ENCODE measurements around the gene PARPBP.
"Not testable (repeated sequence)": the region's sequence is repeated elsewhere in the genome, so short reads cannot be mapped to it uniquely, and the experiment has no call there.

Gene PARPBP

DNA sequence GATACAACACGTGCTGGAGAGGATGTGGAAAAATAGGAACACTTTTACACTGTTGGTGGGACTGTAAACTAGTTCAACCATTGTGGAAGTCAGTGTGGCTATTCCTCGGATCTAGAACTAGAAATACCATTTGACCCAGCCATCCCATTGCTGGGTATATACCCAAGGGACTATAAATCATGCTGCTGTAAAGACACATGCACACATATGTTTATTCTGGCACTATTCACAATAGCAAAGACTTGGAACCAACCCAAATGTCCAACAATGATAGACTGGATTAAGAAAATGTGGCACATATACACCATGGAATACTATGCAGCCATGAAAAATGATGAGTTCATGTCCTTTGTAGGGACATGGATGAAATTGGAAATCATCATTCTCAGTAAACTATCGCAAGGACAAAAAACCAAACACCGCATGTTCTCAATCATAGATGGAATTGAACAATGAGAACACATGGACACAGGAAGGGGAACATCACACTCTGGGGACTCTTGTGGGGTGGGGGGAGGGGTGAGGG is 27.1 kb downstream of the PARPBP start:
- in situ Hi-C loops (cut with HindIII; ENCODE audit: low sequenced_read_pairs): not testable (repeated sequence)

DNA sequence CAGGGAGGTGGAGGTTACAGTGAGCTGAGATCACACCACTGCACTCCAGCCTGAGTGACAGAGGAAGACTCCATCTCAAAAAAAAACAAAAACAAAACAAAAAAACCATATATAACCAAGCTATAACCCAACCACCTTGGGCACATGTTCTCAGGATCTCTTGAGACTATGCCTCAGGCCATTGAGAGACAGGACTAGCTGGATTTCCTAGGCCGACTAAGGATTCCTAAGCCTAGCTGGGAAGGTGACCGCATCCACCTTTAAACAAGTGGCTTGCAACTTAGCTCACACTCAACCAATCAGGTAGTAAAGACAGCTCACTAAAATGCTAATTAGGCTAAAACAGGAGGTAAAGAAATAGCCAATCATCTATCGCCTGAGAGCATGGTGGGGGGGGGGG is 35.2 kb downstream of the PARPBP start:
- in situ Hi-C loops (cut with HindIII; ENCODE audit: low sequenced_read_pairs): not testable (repeated sequence)

DNA sequence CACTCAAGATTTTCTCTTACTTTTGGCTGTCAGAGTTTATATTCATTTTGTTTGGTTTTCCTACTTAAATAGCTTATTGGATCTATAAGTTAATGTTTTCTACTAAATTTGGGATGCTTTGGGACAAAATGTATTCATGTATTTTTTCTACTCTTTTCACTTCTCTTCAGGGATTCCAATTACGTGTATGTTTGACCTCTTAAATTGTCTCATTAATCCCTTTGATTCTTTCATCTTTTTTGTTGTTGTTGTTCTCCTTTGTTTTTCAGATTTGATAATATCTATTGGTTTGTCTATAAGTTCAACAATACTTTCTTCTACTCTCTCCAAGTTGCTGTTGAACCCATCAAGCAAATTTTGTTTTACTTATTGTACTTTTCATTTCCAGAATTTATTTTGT is 43.4 kb downstream of the PARPBP start:
- in situ Hi-C loops (cut with HindIII; ENCODE audit: low sequenced_read_pairs): no loop called here

DNA sequence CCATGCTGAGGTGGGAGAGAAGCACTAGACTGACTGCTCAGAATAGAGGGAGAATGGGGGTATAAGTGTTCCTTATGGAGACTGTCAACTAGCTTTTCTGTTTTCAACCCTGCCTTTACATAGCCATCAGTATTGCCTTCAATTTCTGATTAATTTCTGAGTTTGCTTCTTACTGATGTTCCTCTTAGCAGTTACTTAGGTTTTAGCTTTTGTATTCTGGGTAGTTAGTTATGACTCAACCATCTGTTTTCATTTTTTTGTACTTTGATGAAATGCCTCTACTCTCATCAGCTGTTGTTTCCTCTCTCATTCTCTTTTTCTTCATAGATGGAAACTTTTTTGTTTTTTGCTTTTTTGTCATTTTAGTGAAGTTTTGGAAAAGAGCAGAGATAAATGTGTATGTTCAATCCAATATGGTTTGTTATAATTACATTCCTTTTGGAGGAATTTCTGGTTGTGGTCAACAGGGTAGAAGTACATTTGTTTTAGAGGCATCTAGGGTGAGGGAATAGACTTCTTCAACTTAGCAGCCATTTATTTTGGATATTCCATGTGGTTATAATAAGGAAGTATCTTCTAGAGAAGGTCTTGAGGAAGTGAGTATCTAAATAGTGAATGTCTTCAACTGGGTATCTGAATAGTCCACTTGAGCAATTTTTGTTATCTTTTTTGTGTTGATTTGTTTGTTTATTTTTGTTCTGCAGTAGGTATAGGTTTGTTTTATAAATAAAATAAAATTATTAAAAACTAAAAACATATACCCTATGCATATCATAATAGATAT is 48.0 kb downstream of the PARPBP start:
- in situ Hi-C loops (cut with HindIII; ENCODE audit: low sequenced_read_pairs): no loop called here

DNA sequence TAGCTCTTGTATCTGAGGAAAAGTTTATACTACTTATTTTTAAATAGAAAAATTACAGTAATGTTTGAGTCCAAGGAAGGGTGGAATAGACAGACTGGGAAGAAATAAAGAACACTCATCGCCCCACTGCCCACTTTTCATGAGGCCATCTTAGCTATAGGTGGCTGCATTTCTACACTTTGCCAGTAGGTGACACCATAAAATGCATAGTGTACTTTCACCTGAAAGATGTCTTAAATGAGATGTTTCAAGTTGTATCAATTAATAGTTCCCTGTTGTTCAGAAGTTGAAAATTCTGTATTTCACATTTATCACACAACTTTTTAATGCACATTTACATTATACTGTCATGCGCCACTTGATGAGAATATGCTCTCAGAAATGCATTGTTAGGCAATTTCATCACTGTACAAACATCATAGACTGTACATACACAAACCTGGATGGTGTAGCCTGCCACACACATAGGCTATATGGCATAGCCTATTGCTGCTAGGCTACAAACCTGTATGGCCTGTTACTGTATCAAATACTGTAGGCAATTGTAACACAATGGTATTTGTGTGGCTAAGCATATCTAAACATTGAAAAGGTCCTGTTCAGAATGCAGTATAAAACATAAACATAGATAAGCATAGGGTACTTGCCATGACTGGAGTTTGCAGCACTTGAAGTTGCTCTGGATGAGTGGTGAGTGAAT is 50.1 kb downstream of the PARPBP start:
- in situ Hi-C loops (cut with HindIII; ENCODE audit: low sequenced_read_pairs): no loop called here

DNA sequence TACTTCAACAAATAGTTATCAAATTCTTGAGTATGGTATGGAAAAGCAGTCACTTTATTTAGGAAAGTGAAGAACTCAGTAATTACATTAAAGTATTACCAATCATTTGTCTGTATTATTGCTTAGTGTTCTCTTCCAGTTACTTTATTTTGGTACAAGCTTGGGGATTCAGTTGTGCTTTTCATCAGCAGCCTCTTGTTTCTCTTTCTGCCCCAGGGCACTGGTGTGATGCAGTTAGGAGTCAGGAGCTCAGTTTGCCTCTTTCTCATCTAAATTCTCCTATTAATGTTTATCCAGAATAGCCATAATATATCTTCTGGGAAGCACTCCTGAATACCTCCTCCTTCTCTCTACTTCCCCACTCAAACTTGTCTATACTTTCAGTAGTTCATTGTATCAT is 52.0 kb downstream of the PARPBP start:
- in situ Hi-C loops (cut with HindIII; ENCODE audit: low sequenced_read_pairs): no loop called here

DNA sequence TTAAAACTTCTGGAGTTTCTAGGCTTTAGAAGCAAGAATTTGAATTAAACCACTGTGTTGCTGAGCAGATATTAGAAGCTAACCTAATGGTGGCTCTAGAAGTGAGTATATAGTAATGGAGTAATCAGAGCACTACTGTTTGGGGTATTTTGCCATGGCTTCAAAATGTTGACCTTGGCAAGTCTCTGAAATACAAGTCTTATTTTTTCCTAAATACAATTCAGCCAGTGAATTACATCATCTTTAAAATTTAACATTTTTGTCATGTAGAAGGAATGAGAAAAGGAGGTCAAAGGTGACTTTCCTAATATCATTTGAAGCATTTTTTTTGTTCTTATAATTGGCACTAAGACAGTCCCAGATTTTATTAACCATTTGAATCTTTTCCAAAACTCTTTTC is 52.5 kb downstream of the PARPBP start:
- in situ Hi-C loops (cut with HindIII; ENCODE audit: low sequenced_read_pairs): no loop called here

DNA sequence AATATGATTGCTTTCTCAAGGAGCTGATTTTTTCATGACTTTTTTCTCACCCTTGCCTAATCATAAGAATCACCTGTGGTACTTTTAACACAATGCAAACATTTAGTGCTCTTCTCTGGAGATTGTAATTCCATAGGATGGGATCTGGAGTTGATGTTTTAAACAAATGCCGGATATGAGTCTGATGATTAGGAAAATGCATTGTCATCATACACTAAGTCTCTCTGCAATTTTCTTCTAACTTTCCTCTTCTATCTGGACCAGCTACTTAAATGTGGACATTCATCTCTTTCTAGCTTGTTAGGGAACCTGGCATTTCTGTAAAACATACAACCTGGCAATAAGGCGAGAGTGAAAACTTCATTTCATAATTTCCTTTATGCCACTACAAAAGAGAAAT is 54.1 kb downstream of the PARPBP start:
- in situ Hi-C loops (cut with HindIII; ENCODE audit: low sequenced_read_pairs): no loop called here

DNA sequence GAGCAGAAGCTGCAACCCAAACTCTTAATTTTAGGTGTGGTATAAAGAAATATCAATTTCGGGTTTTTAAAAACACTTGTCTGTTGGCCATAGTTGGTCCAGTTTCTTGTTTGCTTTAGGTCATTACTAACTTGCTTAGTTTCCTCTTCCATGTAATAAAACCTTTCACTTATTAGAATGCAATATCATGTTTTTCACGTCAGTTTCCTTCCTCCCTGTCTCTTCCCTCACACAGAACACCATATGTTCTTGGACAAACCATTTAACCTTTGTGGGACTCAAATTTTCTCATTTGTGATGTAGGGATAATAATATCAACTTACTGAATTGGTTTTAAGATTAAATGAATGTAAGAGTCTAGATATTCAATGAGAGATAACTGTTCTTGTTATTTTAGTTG is 54.8 kb downstream of the PARPBP start:
- in situ Hi-C loops (cut with HindIII; ENCODE audit: low sequenced_read_pairs): no loop called here

DNA sequence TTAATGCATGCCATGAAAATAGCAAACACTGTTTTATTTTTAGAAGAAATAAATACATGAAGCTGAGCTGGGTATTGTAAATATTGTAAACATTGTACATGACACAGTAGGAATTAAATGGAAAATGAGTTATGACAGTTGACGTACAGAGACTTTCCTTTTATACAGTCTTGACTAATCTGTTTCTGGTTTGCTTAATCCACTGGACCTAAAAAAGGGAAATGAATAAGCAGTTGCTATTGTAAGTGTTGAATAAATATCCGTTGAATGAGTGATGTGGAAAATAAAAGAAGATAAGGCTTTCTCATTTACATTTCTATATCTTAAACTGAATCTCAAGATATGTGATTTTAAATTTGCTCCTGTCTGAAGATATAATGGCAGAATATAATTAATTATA is 62.7 kb downstream of the PARPBP start:
- in situ Hi-C loops (cut with HindIII; ENCODE audit: low sequenced_read_pairs): no loop called here

DNA sequence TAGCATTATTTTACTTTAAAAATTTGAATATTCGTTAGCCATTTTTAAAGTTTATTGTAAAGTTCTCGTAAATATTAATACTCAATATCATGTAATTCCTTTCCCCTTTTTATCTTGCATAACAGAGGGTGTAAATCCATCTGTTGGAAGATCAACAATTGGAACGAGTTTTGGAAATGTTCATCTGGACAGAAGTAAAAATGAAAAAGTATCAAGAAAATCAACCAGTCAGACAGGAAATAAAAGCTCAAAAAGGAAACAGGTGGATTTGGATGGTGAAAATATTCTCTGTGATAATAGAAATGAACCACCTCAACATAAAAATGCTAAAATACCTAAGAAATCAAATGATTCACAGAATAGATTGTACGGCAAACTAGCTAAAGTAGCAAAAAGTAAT is 75.8 kb downstream of the PARPBP start:
- in situ Hi-C loops (cut with HindIII; ENCODE audit: low sequenced_read_pairs): no loop called here

DNA sequence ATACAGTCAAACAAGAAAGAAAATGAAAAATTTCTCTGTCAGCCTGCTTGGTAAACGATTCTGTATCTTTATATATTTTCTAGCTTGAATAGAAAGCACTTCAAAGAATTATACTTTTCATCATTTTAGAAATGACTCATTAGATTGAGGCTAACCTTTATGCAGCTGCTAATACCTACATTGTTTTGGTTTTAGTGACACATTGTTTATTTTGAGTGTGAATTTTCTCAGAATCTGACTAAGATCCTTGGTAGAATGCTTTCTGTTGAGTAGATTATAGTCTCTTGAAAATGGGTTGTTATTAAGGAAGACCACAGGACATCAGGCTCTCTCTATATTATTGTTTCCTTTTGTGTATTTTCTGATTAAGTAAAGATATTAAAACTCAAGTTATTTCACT is 77.8 kb downstream of the PARPBP start, which contains the start of gene PMCH:
PMCH (minus strand) TSS at position 45 of the 400 bp plus-strand sequence. CDS start 63 bp downstream, outside the sequence.
- in situ Hi-C loops (cut with HindIII; ENCODE audit: low sequenced_read_pairs): no loop called here

DNA sequence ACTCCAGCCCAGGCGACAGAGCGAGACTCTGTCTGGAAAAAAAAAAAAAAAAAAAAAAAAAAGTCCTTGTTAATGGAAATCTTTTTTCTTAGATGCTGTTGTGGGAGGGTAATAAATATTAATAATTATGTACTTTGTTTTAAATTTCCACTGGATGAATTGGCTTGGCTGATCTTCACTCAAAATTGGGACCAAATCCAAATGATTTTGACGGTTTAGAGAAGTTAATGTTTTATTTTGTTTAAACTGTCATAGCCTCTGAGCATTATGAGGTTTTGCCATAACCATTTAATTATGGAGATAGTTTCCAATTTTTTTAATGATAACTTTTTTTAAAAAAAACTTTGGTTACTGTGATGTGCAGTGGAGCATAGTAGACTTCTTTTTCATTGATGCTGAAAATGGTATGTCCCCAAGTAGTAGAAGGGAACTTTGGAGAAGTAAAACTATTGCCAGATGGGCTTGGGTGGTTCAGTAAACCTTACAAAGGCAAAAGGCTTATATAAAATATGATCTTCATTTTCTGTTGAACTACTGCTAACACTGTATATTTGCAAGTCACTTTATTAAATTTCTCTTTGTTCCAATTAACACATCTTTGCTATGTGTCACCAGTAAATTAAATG is 81.6 kb downstream of the PARPBP start:
- in situ Hi-C loops (cut with HindIII; ENCODE audit: low sequenced_read_pairs): no loop called here

DNA sequence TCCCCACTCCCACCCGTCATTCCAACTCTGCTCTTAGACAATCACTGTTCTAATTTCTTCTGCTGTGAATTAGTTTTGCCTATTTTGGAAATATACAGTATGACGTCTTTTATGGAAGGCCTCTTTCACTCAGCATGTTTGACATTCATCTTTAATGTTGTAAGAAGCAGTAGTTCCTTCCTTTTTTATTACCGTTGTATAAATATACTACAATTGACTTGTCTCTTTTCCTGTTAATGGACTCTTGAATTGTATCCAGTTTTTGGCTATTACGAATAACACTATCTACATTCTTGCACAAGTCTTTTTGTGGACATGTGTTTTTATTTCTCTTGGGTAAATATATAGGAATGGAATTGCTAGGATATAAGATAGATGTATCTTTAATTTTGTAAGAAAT is 82.6 kb downstream of the PARPBP start:
- in situ Hi-C loops (cut with HindIII; ENCODE audit: low sequenced_read_pairs): no loop called here

DNA sequence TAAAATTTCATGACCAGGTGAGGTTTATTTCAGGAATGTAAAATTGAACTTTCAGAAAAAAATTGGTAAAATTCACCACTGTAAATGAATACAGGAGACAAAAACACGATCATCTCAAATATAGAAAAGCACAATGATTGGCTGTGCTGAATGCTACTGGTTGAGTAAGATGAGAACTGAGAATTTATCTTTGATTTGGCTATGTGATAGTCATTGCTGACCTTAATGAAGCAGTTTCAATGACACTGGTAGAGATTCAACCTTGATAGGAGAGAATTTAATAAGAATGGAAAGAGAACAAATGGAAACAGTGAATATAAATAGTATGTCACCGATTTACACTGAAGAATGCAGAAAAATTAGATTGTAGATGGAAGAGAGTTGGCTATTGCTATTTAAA is 84.0 kb downstream of the PARPBP start:
- in situ Hi-C loops (cut with HindIII; ENCODE audit: low sequenced_read_pairs): no loop called here

DNA sequence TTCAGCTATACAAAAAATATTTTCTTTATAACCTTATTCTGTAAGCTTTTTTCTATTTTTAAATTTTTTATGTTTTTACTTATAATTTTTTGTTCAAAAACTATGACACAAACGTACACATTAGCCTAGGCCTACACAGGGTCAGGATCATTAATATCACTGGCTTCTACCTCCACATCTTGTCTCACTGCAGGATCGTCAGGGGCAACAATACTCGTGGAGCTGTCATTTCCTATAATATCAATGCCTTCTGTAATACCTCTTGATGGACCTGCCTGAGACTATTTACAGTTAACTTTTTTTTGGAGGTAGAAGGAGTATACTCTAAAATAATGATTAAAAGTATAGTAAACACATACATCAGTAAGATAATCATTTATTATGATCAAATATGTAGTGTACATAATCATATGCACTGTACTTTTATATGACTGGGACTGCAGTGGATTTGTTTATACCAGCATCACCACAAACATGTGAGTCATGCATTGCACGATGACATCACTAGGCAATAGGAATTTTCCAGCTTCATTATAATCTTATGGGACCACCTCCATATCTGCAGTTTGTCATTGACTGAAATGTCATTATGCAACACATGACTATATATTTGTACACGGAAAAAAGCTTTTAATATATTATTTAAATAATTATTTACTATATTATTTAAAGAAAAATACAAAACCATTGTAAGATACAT is 96.2 kb downstream of the PARPBP start:
- in situ Hi-C loops (cut with HindIII; ENCODE audit: low sequenced_read_pairs): no loop called here

DNA sequence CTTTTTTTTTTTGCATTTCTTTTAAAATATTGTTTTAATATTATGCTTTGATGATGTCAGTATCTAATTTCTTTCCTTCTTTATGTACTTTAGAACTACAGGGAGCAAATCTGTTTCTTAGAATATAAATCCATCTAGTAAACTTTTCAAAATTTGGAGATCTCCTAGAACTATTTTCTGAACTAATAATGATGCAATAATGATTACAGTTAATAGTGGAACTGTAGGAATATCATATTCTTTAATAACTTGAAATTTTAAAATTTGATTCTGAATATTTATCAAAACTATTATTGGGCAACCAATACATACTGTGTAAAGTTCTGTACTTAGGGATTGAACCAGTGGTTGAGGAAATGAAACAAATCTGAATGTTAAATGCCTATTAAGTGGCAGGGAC is 100.8 kb downstream of the PARPBP start:
- in situ Hi-C loops (cut with HindIII; ENCODE audit: low sequenced_read_pairs): no loop called here

DNA sequence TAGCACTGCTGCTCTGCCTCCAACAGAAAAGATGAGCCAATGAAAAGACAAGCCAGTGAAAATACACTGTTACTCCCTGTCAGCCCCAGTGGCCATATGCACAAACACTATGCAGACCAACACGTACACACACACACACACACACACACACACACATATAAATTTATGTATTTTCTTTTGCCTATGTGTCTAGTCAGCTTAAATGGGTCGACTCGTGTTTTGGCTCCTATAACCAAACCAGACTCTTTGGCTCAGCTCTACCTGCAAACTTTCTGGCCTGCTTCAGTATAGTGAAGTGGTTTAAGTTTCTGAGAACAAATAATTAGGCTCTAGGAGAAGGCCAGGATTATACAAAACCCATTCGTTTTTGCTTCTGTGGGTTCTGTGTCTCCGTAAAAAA is 108.0 kb downstream of the PARPBP start:
- in situ Hi-C loops (cut with HindIII; ENCODE audit: low sequenced_read_pairs): no loop called here

DNA sequence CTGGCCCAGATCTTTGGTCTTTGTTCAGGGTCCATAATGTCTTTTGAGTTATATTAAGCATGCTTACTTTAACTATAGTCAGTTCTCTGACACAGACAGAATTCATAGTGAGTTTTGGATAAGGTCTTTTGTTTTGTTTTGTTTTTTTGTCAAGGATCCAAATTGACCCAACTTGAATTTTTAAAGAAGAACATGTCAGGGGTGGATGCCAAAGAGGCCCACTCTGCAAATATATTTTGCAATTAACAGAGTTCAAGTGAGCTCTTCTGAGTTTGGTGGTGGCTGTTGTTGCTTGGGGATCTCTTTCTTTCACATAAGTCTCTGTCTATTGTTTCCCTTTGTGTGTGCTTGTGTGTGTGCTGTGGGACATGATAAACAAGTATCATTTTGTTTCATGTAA is 112.1 kb downstream of the PARPBP start:
- in situ Hi-C loops (cut with HindIII; ENCODE audit: low sequenced_read_pairs): no loop called here

DNA sequence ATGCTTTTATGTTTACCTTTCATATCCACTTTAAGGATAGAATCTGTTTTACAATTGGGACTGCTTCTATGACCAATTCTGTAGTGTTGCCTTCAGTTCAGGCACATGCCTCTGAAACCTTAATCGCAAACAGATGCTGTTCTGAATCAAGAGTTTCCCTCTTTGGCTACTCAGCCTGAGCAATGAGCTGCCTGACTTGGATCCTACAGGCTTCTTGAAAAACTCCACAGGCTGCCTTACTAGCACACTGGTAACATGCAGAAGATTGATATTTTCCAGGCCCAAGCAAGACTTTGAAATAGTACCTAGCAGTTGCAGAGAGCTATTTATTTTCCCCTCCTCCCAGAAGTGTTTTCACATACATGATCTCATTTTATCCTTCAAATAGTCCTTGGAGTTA is 112.5 kb downstream of the PARPBP start:
- in situ Hi-C loops (cut with HindIII; ENCODE audit: low sequenced_read_pairs): no loop called here

DNA sequence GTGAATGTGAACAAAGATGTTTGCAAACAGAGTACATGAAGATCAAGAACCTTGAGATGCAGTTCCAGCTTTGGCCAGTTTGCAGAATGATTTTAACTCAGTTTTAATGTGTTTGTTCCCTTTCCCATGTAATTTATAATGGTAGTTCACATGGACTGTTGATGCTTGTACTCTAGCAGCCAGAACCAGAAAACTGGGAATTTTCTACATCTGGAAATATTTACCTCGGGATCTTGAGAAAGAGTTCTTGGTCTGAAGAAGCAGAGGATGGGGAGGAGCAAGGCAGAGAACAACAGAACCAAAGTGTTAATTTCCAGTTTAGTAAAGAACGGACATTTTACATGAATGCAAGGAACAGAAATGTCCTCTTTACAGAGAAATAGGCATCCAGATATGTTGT is 114.6 kb downstream of the PARPBP start:
- in situ Hi-C loops (cut with HindIII; ENCODE audit: low sequenced_read_pairs): no loop called here

Measured in DLD1 (cell line).